K562 (cell line): ENCODE data around the gene MLN. TPM values are rescaled to one million over a fixed set of nuclear protein-coding genes. Genes with fewer than 3 reads are reported as not detected.

ENCODE experiments used
- ARID3B ChIP-seq: fragments of 250-450 bp; sonication (Bioruptor Pico); IDR thresholded peaks from 2 replicates; pipeline ENCODE4 v1.4.0; 2020; ENCODE audit warnings: borderline replicate concordance
- BRD4 ChIP-seq: fragments of 200-600 bp; sonication (generic); IDR thresholded peaks from 2 replicates; pipeline ENCODE4 v1.6.1; 2017; ENCODE audit warnings: inconsistent platforms
- COPS2 ChIP-seq: fragments of 450-650 bp; conservative IDR thresholded peaks from 2 replicates; pipeline ENCODE4 v1.6.1; 2016; ENCODE audit warnings: mild to moderate bottlenecking, moderate library complexity
- DIDO1 ChIP-seq: fragments of 450-650 bp; IDR thresholded peaks from 2 replicates; pipeline ENCODE4 v1.6.1; 2016; ENCODE audit warnings: low read depth, missing biosample characterization, missing genetic modification characterization
- ELF1 ChIP-seq: fragments of 200-800 bp; sonication (Bioruptor generic); IDR thresholded peaks from 2 replicates; pipeline ENCODE4 v1.6.1; 2016; ENCODE audit warnings: missing genetic modification characterization, missing compliant biosample characterization
- FOS ChIP-seq: IDR thresholded peaks from 3 replicates; pipeline ENCODE4 v1.6.1; 2011; ENCODE audit not compliant: insufficient read length; ENCODE audit errors: extremely low read depth
- HDAC2 ChIP-seq: fragments of 450-650 bp; IDR thresholded peaks from 2 replicates; pipeline ENCODE4 v1.6.1; 2016; ENCODE audit warnings: mild to moderate bottlenecking
- JUNB ChIP-seq: fragments of 450-650 bp; formaldehyde crosslinking; conservative IDR thresholded peaks from 2 replicates; pipeline ENCODE4 v1.4.0; 2020; ENCODE audit warnings: mild to moderate bottlenecking
- KDM4B ChIP-seq, 2 experiments: fragments of 450-650 bp in 1 of 2; sonication (generic) in 1 of 2; IDR thresholded peaks; 2 replicates each; pipeline ENCODE4 v1.6.1; 2016 to 2017; ENCODE audit warnings: borderline replicate concordance in 2 of 2, antibody characterized with exemption in 1 of 2, low read depth in 1 of 2, mild to moderate bottlenecking in 1 of 2
- MAFK ChIP-seq: IDR thresholded peaks from 2 replicates; pipeline ENCODE4 v1.6.1; 2011; ENCODE audit warnings: low read length, improper control_type of control experiment
- SLC30A9 ChIP-seq: fragments of 250-450 bp; sonication (Bioruptor Pico); IDR thresholded peaks from 2 replicates; pipeline ENCODE4 v1.8.0; 2022; ENCODE audit warnings: mild to moderate bottlenecking, moderate library complexity
- SNIP1 ChIP-seq: fragments of 450-650 bp; IDR thresholded peaks from 2 replicates; pipeline ENCODE4 v1.7.1; 2017; ENCODE audit warnings: low read depth, mild to moderate bottlenecking
- SREBF2 ChIP-seq: sonication (generic); formaldehyde crosslinking; IDR thresholded peaks from 2 replicates; pipeline ENCODE4 v1.4.0; 2020; ENCODE audit warnings: mild to moderate bottlenecking, missing genetic modification reagents
- TSHZ1 ChIP-seq: fragments of 250-450 bp; sonication (Bioruptor Pico); IDR thresholded peaks from 2 replicates; pipeline ENCODE4 v1.4.0; 2020; ENCODE audit warnings: mild to moderate bottlenecking, moderate library complexity
- USF1 ChIP-seq: sonication (generic); formaldehyde crosslinking; IDR thresholded peaks from 2 replicates; pipeline ENCODE4 v1.9.0; 2022; ENCODE audit warnings: mild to moderate bottlenecking, missing genetic modification reagents
- ZNF282 ChIP-seq: sonication (generic); formaldehyde crosslinking; IDR thresholded peaks from 2 replicates; pipeline ENCODE4 v1.8.1; 2023; ENCODE audit warnings: missing genetic modification reagents
- ZNF324 ChIP-seq: fragments of 250-450 bp; sonication (Bioruptor Pico); IDR thresholded peaks from 2 replicates; pipeline ENCODE4 v1.4.0; 2020; ENCODE audit warnings: mild to moderate bottlenecking
- ZNF384 ChIP-seq: IDR thresholded peaks from 2 replicates; pipeline ENCODE4 v1.6.1; 2012; ENCODE audit warnings: low read depth, low read length, improper control_type of control experiment
- ZNF444 ChIP-seq: fragments of 250-450 bp; sonication (Bioruptor Pico); IDR thresholded peaks from 2 replicates; pipeline ENCODE4 v1.4.0; 2020; ENCODE audit warnings: mild to moderate bottlenecking, moderate library complexity
- ZNF507 ChIP-seq: conservative IDR thresholded peaks from 2 replicates; pipeline ENCODE4 v1.6.1; 2017; ENCODE audit warnings: missing genetic modification characterization, missing compliant biosample characterization
- ZNF668 ChIP-seq: fragments of 250-450 bp; sonication (Bioruptor Pico); IDR thresholded peaks from 2 replicates; pipeline ENCODE4 v1.8.0; 2022; ENCODE audit warnings: mild to moderate bottlenecking, inconsistent platforms
- polyA plus RNA-seq, 8 experiments: library from polyadenylated mRNA; depleted of rRNA in 4 of 8; stranded (reverse) in 5 of 8; unstranded in 3 of 8; fragments of >200 nt; fragmentation: Nextera tagmentation in 2 of 8; fragmentation: Illumina TruSeq in 1 of 8; extraction: Ambion mirVana in 2 of 8; extraction: Trizol in 1 of 8; gene quantifications; 2 replicates each; pipeline versions ENCODE4 v1.2.1 to v1.2.3, GENCODE V29; 2011 to 2014; ENCODE audit warnings: inconsistent platforms in 1 of 8, missing spikeins in 1 of 8
- total RNA-seq, 7 experiments: library from RNA; depleted of rRNA in 6 of 7; stranded (reverse); fragments of >200 nt in 6 of 7; fragmentation: Illumina TruSeq in 2 of 7; extraction: Trizol in 2 of 7; gene quantifications; 2 replicates each; pipeline versions ENCODE4 v1.2.1 to v1.2.3, GENCODE V29; 2011 to 2021; ENCODE audit warnings: low replicate concordance in 1 of 7
- TF ChIP-seq, protein P1 (sequence below), 2 experiments: IDR thresholded peaks; 2 replicates each; pipeline ENCODE4 v1.6.1; 2011; ENCODE audit warnings: borderline replicate concordance in 1 of 2, control low read depth in 1 of 2, low read depth in 1 of 2, low read length in 1 of 2, mild to moderate bottlenecking in 1 of 2, mixed read lengths in 1 of 2, moderate library complexity in 1 of 2; ENCODE audit not compliant: insufficient read depth in 1 of 2, insufficient read length in 1 of 2, poor library complexity in 1 of 2, severe bottlenecking in 1 of 2; ENCODE audit errors: extremely low read depth in 1 of 2

The MLN gene
- total and polyA plus RNA-seq, 9 of the 15 experiments (the other 6 are each of a cell fraction or from before 2014, with no cell fraction given) = not detected

- TF ChIP-seq, protein P1, sequence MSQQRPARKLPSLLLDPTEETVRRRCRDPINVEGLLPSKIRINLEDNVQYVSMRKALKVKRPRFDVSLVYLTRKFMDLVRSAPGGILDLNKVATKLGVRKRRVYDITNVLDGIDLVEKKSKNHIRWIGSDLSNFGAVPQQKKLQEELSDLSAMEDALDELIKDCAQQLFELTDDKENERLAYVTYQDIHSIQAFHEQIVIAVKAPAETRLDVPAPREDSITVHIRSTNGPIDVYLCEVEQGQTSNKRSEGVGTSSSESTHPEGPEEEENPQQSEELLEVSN (IDR thresholded peaks at IDR 0.05; ENCODE audit: borderline replicate concordance in 1 of 2, extremely low read depth in 1 of 2, insufficient read depth in 1 of 2, insufficient read length in 1 of 2, low read depth in 1 of 2, low read length in 1 of 2, poor library complexity in 1 of 2, severe bottlenecking in 1 of 2) = peak; percentile 23 to 30
- TF ChIP-seq ELF1 = peak; percentile 63
- TF ChIP-seq BRD4 = no peak
- TF ChIP-seq ARID3B (CRISPR knock-in tag) = peak; percentile 38; the same call in 1 of the 2 replicates
- no peak for TF ChIP-seq ZNF324 (CRISPR knock-in tag)
- TF ChIP-seq ZNF668 (CRISPR knock-in tag) = no peak
- TF ChIP-seq ZNF444 = no peak
- TF ChIP-seq JUNB = peak; percentile 61
- TF ChIP-seq KDM4B (IDR thresholded peaks at IDR 0.05; ENCODE audit: borderline replicate concordance in 2 of 2, low read depth in 1 of 2) = 0 out of 4 replicates have a peak, but pooled peaks of 1 of the 2 experiments have one; percentile 10
- TF ChIP-seq ZNF282 (CRISPR knock-in tag) = no peak
- TF ChIP-seq FOS = peak; percentile 61
- peak; percentile 92 for TF ChIP-seq HDAC2
- TF ChIP-seq SREBF2 (CRISPR knock-in tag) = no peak
- TF ChIP-seq ZNF384 = no peak
- TF ChIP-seq DIDO1 = no peak
- TF ChIP-seq ZNF507 = no peak
- no peak for TF ChIP-seq COPS2
- no peak for TF ChIP-seq SLC30A9 (CRISPR knock-in tag)
- peak; percentile 100 for TF ChIP-seq USF1 (CRISPR knock-in tag)
- TF ChIP-seq TSHZ1 = no peak
- TF ChIP-seq MAFK = peak; percentile 100
- TF ChIP-seq SNIP1 = no peak
These were observed 36.5 kb upstream of the MLN start (continued) for GRCh38 chr6:33840048-33840926.
